WTC11 (cell line): ENCODE data around the gene ERAP2. TPM values are rescaled to one million over a fixed set of nuclear protein-coding genes. Genes with fewer than 3 reads are reported as not detected.

Experiments
- ATAC-seq: fragments of 200-7000 bp; cut with Tn5 transposase; 2 replicates; pipeline ENCODE4 v1.10.0; 2021; ENCODE audit warnings: mild to moderate bottlenecking, moderate library complexity
- CTCF ChIA-PET: fragments of 300-600 bp; sonication (Branson Sonifier 250); formaldehyde crosslinking; loops from one replicate; lab custom pipeline; 2021; ENCODE audit warnings: antibody characterized with exemption; lab: Charles Lee
- POLR2A ChIA-PET: fragments of 350-600 bp; sonication (Branson Sonifier 250); formaldehyde crosslinking; loops from one replicate; lab custom pipeline; 2021; ENCODE audit warnings: antibody characterized with exemption; lab: Charles Lee
- DNase-seq: peaks from one replicate; pipeline ENCODE4 v3.0.0; 2021; ENCODE audit warnings: low spot score
- H3K27ac Mint-ChIP-seq: 2 replicates; pipeline ENCODE4 v1.8.0; 2021; ENCODE audit warnings: mixed read lengths
- H3K27me3 Mint-ChIP-seq: 2 replicates; pipeline ENCODE4 v1.8.0; 2021; ENCODE audit warnings: low read depth, mild to moderate bottlenecking, moderate library complexity, mixed read lengths
- H3K36me3 Mint-ChIP-seq: 2 replicates; pipeline ENCODE4 v1.8.0; 2021; ENCODE audit warnings: mixed read lengths
- H3K4me1 Mint-ChIP-seq: 2 replicates; pipeline ENCODE4 v1.8.0; 2022; ENCODE audit warnings: mixed read lengths
- H3K4me3 Mint-ChIP-seq: 2 replicates; pipeline ENCODE4 v1.8.0; 2021; ENCODE audit warnings: mild to moderate bottlenecking, moderate library complexity, mixed read lengths
- H3K9me3 Mint-ChIP-seq: 2 replicates; pipeline ENCODE4 v1.8.0; 2021; ENCODE audit warnings: mixed read lengths
- ATF3 ChIP-seq: sonication (generic); formaldehyde crosslinking; conservative IDR thresholded peaks from 2 replicates; pipeline ENCODE4 v1.8.1; 2022; ENCODE audit warnings: mild to moderate bottlenecking, missing genetic modification reagents
- EMX1 ChIP-seq: fragments of 250-450 bp; sonication (Bioruptor Pico); IDR thresholded peaks from 2 replicates; pipeline ENCODE4 v1.8.0; 2021; ENCODE audit warnings: mild to moderate bottlenecking
- ERG ChIP-seq: fragments of 250-450 bp; sonication (Bioruptor Pico); IDR thresholded peaks from 2 replicates; pipeline ENCODE4 v1.8.0; 2021; ENCODE audit warnings: mild to moderate bottlenecking
- ETV6 ChIP-seq: sonication (generic); formaldehyde crosslinking; IDR thresholded peaks from 2 replicates; pipeline ENCODE4 v1.8.1; 2022; ENCODE audit warnings: mild to moderate bottlenecking, missing genetic modification reagents
- FOXK1 ChIP-seq: sonication (generic); formaldehyde crosslinking; IDR thresholded peaks from 2 replicates; pipeline ENCODE4 v1.8.0; 2022; ENCODE audit warnings: mild to moderate bottlenecking, moderate library complexity, missing genetic modification reagents
- HMGA2 ChIP-seq: fragments of 250-450 bp; sonication (Bioruptor Pico); IDR thresholded peaks from 2 replicates; pipeline ENCODE4 v1.4.0; 2021; ENCODE audit warnings: mild to moderate bottlenecking, moderate library complexity
- JUN ChIP-seq: sonication (generic); formaldehyde crosslinking; IDR thresholded peaks from 2 replicates; pipeline ENCODE4 v1.8.0; 2023; ENCODE audit warnings: mild to moderate bottlenecking, missing genetic modification reagents
- NFATC4 ChIP-seq: fragments of 250-450 bp; sonication (Bioruptor Pico); IDR thresholded peaks from 2 replicates; pipeline ENCODE4 v1.9.0; 2021; ENCODE audit warnings: mild to moderate bottlenecking
- PRRX2 ChIP-seq: fragments of 250-450 bp; sonication (Bioruptor Pico); IDR thresholded peaks from 2 replicates; pipeline ENCODE4 v1.8.0; 2021; ENCODE audit warnings: mild to moderate bottlenecking
- ZNF219 ChIP-seq: sonication (generic); formaldehyde crosslinking; IDR thresholded peaks from 2 replicates; pipeline ENCODE4 v1.8.0; 2023; ENCODE audit warnings: missing genetic modification reagents, mild to moderate bottlenecking, borderline replicate concordance
- ZNF232 ChIP-seq: sonication (generic); formaldehyde crosslinking; IDR thresholded peaks from 2 replicates; pipeline ENCODE4 v1.8.0; 2022; ENCODE audit warnings: mild to moderate bottlenecking, missing genetic modification reagents
- ZNF263 ChIP-seq: sonication (generic); formaldehyde crosslinking; IDR thresholded peaks from 2 replicates; pipeline ENCODE4 v1.8.1; 2022; ENCODE audit warnings: low read depth, mild to moderate bottlenecking, moderate library complexity, missing genetic modification reagents
- ZNF396 ChIP-seq: fragments of 250-450 bp; sonication (Bioruptor Pico); IDR thresholded peaks from 2 replicates; pipeline ENCODE4 v1.8.0; 2021; ENCODE audit warnings: mild to moderate bottlenecking, moderate library complexity, borderline replicate concordance
- ZNF423 ChIP-seq: fragments of 250-450 bp; sonication (Bioruptor Pico); IDR thresholded peaks from 2 replicates; pipeline ENCODE4 v2.1.2; 2022; ENCODE audit warnings: mild to moderate bottlenecking, moderate library complexity
- ZNF512 ChIP-seq: sonication (generic); formaldehyde crosslinking; IDR thresholded peaks from 2 replicates; pipeline ENCODE4 v1.8.1; 2022; ENCODE audit warnings: missing genetic modification reagents, borderline replicate concordance
- ZNF671 ChIP-seq: fragments of 250-450 bp; sonication (Bioruptor Pico); IDR thresholded peaks from 2 replicates; pipeline ENCODE4 v1.8.0; 2021; ENCODE audit warnings: mild to moderate bottlenecking
- total RNA-seq: library from RNA; stranded (reverse); gene quantifications from 3 replicates; pipeline ENCODE4 v1.2.3, GENCODE V29; 2021
- TF ChIP-seq, protein P1 (sequence below): sonication (generic); formaldehyde crosslinking; IDR thresholded peaks from 2 replicates; pipeline ENCODE4 v1.8.1; 2022; ENCODE audit warnings: mild to moderate bottlenecking, moderate library complexity, missing genetic modification reagents
- TF ChIP-seq, protein P2 (sequence below): fragments of 250-450 bp; sonication (Bioruptor Pico); IDR thresholded peaks from 2 replicates; pipeline ENCODE4 v1.9.0; 2021; ENCODE audit warnings: mild to moderate bottlenecking, borderline replicate concordance
- TF ChIP-seq, protein P3 (sequence below): sonication (generic); formaldehyde crosslinking; IDR thresholded peaks from 2 replicates; pipeline ENCODE4 v1.8.0; 2023; ENCODE audit warnings: missing genetic modification reagents
- TF ChIP-seq, protein P4 (sequence below): sonication (generic); formaldehyde crosslinking; IDR thresholded peaks from 2 replicates; pipeline ENCODE4 v1.8.0; 2022; ENCODE audit warnings: mild to moderate bottlenecking, missing genetic modification reagents
- TF ChIP-seq, protein P5 (sequence below): fragments of 200-600 bp; IDR thresholded peaks from 2 replicates; pipeline ENCODE4 v1.8.0; 2022; ENCODE audit warnings: antibody characterized with exemption

Gene ERAP2
- total RNA-seq, 1 experiment from 2014 or later: 0.13 TPM

DNA sequence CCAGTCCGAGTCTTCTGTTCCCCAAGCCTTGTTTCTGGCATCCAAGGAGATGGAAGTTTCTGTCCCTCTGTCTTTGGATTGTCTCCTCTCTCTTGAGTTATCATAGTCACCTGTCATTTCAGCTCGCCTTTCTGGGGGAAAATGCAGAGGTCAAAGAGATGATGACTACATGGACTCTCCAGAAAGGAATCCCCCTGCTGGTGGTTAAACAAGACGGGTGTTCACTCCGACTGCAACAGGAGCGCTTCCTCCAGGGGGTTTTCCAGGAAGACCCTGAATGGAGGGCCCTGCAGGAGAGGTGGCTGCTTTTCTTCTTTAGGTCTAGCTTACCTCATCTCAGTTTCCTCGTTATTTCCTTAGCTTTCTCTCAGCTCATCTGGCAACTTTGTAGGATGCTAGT lies 25.1 kb downstream of the ERAP2 start:
- ATAC-seq: peak; percentile 95
- ChIA-PET CTCF (interaction anchor here (0.9 to 2.5 kb wide), 5 partner anchors 29 to 149 kb away, joined by 3 to 19 read pairs (median 5); no protein-coding TSS in a partner anchor), POLR2A (no interaction called here)
- Mint-ChIP-seq H3K36me3 (no peaks in the 10 kb centered on the region), H3K4me3 (no peak overlapping the region), H3K4me1 (no peaks in the 10 kb centered on the region), H3K9me3 (no peaks in the 10 kb centered on the region), H3K27ac (no peak overlapping the region), H3K27me3 (no peaks in the 10 kb centered on the region)
- TF ChIP-seq, protein P1, sequence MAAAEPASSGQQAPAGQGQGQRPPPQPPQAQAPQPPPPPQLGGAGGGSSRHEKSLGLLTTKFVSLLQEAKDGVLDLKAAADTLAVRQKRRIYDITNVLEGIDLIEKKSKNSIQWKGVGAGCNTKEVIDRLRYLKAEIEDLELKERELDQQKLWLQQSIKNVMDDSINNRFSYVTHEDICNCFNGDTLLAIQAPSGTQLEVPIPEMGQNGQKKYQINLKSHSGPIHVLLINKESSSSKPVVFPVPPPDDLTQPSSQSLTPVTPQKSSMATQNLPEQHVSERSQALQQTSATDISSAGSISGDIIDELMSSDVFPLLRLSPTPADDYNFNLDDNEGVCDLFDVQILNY (CRISPR knock-in tag): no peak
- TF ChIP-seq JUN (CRISPR knock-in tag) (no peak), ETV6 (CRISPR knock-in tag) (no peak), EMX1 (CRISPR knock-in tag) (no peak), ZNF671 (CRISPR knock-in tag) (no peak), ZNF232 (no peak), NFATC4 (CRISPR knock-in tag) (no peak), HMGA2 (CRISPR knock-in tag) (no peak), ZNF219 (CRISPR knock-in tag) (no peak)
- TF ChIP-seq, protein P2, sequence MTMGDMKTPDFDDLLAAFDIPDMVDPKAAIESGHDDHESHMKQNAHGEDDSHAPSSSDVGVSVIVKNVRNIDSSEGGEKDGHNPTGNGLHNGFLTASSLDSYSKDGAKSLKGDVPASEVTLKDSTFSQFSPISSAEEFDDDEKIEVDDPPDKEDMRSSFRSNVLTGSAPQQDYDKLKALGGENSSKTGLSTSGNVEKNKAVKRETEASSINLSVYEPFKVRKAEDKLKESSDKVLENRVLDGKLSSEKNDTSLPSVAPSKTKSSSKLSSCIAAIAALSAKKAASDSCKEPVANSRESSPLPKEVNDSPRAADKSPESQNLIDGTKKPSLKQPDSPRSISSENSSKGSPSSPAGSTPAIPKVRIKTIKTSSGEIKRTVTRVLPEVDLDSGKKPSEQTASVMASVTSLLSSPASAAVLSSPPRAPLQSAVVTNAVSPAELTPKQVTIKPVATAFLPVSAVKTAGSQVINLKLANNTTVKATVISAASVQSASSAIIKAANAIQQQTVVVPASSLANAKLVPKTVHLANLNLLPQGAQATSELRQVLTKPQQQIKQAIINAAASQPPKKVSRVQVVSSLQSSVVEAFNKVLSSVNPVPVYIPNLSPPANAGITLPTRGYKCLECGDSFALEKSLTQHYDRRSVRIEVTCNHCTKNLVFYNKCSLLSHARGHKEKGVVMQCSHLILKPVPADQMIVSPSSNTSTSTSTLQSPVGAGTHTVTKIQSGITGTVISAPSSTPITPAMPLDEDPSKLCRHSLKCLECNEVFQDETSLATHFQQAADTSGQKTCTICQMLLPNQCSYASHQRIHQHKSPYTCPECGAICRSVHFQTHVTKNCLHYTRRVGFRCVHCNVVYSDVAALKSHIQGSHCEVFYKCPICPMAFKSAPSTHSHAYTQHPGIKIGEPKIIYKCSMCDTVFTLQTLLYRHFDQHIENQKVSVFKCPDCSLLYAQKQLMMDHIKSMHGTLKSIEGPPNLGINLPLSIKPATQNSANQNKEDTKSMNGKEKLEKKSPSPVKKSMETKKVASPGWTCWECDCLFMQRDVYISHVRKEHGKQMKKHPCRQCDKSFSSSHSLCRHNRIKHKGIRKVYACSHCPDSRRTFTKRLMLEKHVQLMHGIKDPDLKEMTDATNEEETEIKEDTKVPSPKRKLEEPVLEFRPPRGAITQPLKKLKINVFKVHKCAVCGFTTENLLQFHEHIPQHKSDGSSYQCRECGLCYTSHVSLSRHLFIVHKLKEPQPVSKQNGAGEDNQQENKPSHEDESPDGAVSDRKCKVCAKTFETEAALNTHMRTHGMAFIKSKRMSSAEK (CRISPR knock-in tag): no peak
- TF ChIP-seq, protein P3, sequence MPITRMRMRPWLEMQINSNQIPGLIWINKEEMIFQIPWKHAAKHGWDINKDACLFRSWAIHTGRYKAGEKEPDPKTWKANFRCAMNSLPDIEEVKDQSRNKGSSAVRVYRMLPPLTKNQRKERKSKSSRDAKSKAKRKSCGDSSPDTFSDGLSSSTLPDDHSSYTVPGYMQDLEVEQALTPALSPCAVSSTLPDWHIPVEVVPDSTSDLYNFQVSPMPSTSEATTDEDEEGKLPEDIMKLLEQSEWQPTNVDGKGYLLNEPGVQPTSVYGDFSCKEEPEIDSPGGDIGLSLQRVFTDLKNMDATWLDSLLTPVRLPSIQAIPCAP: no peak
- TF ChIP-seq, protein P4, sequence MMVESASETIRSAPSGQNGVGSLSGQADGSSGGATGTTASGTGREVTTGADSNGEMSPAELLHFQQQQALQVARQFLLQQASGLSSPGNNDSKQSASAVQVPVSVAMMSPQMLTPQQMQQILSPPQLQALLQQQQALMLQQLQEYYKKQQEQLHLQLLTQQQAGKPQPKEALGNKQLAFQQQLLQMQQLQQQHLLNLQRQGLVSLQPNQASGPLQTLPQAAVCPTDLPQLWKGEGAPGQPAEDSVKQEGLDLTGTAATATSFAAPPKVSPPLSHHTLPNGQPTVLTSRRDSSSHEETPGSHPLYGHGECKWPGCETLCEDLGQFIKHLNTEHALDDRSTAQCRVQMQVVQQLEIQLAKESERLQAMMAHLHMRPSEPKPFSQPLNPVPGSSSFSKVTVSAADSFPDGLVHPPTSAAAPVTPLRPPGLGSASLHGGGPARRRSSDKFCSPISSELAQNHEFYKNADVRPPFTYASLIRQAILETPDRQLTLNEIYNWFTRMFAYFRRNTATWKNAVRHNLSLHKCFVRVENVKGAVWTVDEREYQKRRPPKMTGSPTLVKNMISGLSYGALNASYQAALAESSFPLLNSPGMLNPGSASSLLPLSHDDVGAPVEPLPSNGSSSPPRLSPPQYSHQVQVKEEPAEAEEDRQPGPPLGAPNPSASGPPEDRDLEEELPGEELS (CRISPR knock-in tag): no peak
- no peak for DNase-seq

GRCh38 chr5:96901841-96902240 lies 25.5 kb downstream of the ERAP2 start:
- Mint-ChIP-seq H3K4me1 (no peaks in the 10 kb centered on the region), H3K9me3 (no peaks in the 10 kb centered on the region), H3K27ac (no peak overlapping the region), H3K27me3 (no peaks in the 10 kb centered on the region), H3K36me3 (no peaks in the 10 kb centered on the region)
- CTCF ChIA-PET: interaction anchor here (0.9 to 2.5 kb wide), 5 partner anchors 30 to 149 kb away, joined by 3 to 19 read pairs (median 5); no protein-coding TSS in a partner anchor
- DNase-seq: no peak
- TF ChIP-seq, protein P5, sequence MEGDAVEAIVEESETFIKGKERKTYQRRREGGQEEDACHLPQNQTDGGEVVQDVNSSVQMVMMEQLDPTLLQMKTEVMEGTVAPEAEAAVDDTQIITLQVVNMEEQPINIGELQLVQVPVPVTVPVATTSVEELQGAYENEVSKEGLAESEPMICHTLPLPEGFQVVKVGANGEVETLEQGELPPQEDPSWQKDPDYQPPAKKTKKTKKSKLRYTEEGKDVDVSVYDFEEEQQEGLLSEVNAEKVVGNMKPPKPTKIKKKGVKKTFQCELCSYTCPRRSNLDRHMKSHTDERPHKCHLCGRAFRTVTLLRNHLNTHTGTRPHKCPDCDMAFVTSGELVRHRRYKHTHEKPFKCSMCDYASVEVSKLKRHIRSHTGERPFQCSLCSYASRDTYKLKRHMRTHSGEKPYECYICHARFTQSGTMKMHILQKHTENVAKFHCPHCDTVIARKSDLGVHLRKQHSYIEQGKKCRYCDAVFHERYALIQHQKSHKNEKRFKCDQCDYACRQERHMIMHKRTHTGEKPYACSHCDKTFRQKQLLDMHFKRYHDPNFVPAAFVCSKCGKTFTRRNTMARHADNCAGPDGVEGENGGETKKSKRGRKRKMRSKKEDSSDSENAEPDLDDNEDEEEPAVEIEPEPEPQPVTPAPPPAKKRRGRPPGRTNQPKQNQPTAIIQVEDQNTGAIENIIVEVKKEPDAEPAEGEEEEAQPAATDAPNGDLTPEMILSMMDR: no peak
- TF ChIP-seq ERG (no peak), ZNF512 (no peak), PRRX2 (CRISPR knock-in tag) (no peak), FOXK1 (CRISPR knock-in tag) (no peak), ZNF263 (no peak), ATF3 (no peak), ZNF423 (no peak), HMGA2 (CRISPR knock-in tag) (no peak), ZNF396 (no peak)
- TF ChIP-seq, all 79 proteins: peak for 0
- POLR2A ChIA-PET: no interaction called here
- no peak overlapping the region for H3K4me3 Mint-ChIP-seq
- no peak for ATAC-seq
